GM21576 (cell line): ENCODE data around the gene POLD2.
"Not testable (repeated sequence)": the region's sequence is repeated elsewhere in the genome, so short reads cannot be mapped to it uniquely, and the experiment has no call there.

Source experiments
- ATAC-seq: cut with Tn5 transposase; IDR thresholded peaks from one replicate; pipeline ENCODE4 v1.9.1; 2021; ENCODE audit warnings: mild to moderate bottlenecking, moderate library complexity; ENCODE audit not compliant: unreplicated experiment

POLD2 gene

DNA sequence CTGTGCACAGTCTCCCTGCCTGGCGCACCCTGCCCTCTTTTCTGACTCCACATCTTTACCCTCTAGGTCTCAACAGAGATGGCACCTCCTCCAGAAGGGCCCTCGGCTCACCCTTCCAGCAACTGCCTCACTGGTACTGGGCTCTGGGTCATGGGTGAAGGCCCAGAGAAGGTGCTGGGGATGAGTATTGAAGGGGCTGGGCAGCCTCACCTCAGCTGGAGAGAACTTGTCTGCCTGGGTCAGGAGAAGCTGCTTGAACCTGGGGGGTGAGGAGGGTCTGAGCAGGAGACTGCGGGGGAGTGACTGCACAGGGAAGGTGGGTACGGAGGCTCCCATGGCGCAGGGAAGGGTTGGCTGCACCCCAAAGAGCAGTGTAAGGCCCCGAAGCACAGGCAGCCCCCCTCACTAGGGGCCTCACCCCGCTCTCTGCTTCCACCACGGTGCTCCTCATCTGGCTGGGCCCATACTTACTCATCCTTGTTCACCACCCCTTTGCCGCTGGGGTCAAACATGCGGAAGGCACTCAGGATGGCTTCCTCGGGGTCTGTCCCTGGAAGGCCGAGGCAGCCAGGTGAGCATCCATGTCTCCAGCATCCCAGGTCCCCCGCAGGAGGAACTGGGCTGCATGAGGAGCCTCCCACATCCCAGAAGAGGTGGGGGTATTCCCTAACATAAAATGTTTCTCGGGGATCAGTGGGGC, 16.1 kb upstream of the POLD2 start:
- ATAC-seq: no peak

DNA sequence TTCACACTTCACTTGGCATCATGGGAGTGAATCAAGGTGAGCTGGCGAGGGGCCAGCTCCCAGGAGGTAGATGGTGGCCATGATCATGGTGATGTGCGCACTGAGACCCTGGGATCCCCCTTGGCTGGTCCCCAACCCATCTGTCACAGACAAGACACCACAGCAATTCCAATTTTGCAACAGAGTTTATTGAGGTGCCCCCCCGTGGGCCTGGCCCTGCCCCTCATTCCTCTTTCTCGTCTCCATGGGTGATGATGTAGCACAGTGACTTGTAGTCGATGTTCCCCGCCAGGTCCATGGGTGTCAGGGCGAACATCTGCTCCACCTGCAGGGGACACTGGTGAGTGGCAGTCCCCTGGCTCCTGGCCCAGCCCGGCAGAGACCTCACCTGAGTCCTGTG, 15.3 kb upstream of the POLD2 start:
- no peak for ATAC-seq

DNA sequence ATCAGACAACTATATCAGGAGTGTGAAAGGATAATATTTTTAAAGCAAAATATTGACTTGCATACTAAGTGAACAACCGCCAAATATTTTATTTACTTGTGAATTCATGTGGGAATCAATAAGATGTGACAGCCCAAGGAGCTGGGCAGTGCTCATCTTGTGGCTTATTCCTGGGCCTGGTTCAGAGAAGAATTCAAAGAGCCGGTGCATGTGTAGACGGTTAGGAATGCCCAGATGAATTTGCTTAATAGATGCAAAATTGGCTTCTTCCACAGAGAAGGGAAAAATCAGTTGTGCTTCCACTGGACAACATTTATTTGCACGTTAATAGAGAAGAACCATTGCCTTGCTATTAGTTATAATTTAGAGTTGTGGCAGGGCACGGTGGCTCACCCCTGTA, 13.4 kb upstream of the POLD2 start:
- ATAC-seq: no peak

DNA sequence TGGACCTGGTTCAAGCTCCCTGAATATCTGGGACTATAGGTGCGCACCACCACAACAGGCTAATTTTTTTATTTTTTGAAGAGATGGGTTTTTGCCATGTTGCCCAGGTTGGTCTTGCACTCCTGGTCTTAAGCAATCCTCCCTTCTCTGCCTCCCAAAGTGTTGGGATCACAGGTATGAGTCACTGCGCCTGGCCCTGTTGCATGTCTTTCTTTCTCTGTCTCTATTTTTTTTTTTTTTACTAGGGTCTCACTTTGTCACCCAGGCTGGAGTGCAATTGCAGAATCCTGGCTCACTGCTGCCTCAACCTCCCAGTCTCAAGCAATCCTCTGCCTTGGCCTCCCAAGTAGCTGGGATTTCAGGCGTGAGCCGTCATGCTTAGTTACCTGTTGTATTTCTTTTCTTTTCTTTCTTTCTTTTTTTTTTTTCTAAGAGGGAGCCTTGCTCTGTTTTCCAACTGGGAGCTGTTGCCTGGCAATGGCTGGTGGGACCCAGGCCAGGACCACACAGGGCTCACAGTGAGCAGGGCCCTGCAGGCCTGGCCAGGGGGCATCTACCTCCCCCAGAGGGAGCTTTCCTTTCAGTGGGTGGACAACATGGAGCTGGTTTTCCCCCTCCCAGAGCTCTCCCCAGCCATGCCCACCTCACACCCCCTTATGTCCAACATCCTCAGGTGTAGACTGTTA, 11.7 kb upstream of the POLD2 start:
- no peak for ATAC-seq

DNA sequence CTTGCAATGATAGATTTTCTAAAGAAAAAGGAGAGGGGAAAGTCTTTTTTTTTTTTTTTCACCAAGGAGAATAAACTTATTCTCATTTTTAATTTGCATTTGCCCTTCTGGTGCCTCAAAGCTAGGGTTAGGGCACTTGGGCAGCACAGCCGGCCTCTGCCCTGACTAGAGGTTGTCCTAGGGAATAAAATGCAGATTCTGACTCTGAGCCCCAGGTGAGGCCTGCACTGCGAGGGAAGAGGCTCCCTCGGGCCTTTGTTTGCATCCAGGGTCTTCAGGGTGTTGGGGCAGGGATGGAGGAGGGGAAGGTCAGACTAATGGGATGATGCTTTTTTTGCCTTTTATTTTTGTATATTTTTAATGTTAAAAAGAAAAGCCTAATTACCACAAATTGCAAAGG, 9.9 kb upstream of the POLD2 start:
- ATAC-seq: no peak

DNA sequence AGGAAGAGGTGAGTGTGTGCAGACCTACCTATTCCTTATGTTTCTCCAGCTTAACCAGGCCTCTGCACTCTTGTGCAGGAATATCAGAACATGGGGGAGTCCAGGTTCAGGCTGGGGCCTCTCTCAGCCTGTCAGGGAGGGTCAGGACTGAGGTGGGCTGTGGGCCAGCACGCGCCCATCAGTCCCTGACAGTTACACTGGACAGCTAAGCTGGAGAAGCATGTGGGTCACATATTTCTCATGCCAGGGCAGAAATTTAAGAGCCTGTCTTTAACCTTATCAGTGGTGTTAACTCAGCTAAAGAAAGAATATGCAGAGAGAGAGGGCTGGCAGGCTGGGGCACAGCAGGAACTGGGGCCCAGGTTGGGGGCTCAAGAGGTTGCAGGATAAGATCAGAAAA, 8.7 kb upstream of the POLD2 start:
- ATAC-seq: no peak

DNA sequence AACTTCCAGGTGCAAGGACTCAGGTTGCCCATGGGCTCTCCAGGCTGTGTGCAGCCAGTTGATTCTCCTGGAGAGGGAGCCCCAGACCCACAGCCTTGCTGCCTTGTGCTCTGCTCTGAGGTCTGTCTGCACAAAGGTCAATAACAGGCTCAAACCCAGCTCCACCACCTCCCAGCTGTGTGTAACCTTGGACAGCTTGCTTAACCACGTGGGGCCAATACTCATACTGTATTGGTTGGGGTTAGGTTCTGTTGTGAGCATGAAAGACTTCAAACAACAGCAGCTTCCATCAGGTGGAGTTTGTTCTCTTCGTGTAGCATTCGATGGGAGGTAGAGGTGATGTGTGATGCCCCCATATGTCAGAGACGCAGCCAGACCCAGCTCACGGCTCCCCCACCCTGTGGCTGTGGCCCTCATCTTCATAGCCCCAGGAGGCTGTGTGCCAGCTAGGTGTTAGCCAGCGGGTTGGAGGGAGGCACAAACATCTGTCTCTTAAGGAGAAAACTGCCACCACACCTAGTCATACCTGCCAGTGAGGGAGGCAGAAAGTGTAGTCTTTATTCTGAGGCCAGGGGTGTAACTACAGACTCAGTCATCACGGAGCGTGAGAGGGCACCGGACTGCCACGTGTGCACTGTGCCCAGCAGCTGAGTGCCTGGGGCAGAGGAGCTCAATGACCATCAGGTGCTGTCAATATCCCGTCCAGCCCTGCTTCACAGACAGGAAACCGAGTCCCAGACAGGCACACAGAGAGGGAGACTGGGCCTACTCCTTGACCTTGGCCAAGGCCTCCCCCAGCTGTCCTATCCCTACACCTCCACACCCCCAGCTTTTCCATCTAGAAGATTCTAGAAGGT, 8.1 kb upstream of the POLD2 start:
- ATAC-seq: no peak

DNA sequence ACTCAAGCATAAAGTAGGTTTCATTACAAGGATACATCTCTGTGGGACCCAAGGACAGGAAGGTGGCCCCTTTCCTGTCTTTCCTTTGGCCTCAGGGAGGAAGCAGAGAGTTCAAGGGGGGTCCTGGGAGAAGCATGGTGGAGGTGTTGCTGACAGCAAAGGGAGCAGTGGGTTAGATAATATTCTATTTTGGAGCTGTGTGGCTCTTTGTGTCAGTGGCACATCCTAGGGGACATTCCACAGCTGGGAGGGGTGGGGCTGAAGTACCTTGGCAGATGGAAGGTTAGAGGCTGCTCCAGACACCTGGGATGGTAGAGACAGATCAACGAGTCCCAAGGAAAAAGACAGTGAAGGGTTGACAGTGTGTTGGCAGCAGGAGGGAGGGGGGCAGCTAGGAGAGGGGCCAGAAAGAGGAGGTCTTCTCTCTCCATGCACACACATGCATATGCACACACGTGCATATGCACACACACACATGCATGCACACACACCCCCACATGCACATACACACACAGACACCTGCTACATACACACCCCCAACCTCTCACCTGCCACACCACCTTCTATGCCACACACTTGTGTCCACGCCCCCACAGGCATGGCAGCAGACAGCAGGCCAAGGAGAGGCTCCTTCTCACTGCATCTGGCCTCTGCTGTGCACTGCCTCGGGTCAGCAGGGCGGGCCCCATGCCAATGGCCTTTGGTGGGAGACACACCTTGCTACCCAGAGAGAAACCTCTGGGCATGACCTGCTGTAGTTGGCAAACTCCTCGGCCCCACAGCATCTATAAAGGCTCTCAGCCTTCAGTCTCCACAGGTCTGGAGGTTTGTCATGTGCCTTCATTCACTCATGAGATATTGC, 5.6 kb upstream of the POLD2 start:
- no peak for ATAC-seq

DNA sequence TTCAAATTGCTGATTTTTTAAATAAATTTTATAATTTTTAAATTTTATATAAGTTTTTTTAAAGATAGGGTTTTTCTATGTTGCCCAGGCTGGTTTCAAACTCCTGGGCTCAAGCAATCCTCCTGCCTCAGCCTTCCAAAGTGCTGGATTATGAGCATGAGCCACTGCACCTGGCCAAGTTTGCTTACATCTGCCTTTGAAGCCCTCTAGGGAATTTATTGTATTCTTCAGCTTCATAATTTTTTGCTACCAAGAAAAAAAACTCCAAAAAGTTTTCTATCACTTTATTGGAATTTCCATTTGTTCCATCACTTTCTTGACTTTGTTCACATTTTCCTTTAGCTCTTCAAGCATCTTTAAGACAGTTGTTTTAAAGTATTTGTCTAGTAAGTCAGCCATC, 3.8 kb upstream of the POLD2 start:
- no peak for ATAC-seq

DNA sequence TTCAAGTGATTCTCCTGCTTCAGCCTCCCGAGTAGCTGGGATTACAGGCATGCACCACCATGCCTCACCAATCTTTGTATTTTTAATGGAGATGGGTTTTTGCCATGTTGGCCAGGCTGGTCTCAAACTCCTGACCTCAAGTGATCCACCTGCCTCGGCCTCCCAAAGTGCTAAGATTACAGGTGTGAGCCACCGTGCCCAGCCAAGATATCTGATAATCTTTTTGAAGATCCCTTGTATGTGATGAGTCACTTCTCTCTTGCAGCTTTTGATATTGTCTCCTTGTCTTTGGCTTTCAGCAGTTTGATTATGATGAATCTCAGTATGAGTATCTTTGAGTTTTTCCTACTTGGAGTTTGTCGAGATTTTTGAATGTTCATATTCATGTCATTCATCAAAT, 3.2 kb upstream of the POLD2 start:
- ATAC-seq: not testable (repeated sequence)

DNA sequence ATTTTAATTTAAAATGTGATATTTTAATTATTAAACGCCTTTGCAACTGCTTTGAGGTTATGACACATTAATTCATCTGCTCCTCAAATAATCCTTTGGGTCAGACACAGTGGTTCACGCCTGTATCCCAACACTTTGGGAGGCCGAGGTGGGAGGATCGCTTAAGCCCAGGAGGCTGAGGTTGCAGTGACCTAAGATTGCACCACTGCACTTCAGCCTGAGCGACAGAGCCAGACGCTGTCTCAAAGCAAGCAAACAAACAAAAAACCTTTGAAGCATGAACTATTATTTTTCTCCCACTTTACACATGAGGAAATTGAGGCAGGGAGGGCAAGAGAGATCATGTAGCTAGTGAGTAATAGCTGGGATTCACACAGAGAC, 1.5 kb upstream of the POLD2 start:
- no peak for ATAC-seq

DNA sequence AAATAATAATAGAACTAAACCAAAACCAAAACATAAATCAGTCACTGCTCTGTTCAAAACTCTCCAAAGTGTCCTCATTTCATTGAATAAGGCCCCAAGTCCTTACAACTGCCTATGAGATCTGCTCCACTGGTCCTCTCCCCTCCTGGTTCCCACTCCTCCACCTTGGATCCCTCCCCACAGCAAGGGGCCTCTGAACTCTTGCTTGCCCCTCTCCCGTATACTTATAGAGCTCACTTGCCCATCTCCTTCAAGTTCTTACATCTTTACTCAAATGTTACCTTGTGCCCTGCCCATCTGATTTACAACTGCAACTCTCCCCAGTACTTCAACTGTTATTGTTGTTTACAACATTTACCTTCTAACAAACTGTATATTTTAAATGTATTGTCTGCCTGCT, 819 bp downstream of the POLD2 start:
- no peak for ATAC-seq

DNA sequence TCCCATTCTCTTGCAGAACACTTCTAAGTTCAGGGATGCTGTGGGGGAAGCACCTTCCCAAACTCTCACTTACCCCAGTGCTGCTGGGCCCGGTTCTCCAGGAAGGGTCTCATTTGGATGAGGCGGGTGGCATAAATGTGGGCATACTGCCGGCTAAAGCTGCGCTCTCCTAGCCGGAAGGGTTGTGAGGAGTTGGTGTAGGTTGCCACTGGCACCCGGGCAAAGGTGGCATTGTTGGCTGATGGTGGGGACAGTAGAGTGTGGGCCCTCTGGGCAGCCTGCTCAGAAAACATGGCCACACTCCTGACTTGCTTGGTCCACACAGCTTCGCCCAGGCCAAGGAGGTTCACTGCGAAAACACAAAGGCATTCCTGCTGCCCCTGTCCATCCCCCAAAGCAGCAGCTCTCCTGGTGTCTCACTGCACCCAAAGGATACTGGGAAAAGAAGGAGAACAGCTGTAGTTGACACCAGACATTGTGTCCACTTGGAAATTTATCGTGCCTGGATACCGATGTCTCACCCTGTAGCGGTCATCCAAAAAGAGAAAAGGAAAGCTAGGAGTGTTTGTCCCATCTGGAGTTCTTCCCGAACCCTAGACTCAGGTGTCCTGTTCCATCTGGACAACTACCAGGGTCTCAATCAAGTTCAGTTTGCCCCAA, 1.5 kb downstream of the POLD2 start:
- no peak for ATAC-seq

DNA sequence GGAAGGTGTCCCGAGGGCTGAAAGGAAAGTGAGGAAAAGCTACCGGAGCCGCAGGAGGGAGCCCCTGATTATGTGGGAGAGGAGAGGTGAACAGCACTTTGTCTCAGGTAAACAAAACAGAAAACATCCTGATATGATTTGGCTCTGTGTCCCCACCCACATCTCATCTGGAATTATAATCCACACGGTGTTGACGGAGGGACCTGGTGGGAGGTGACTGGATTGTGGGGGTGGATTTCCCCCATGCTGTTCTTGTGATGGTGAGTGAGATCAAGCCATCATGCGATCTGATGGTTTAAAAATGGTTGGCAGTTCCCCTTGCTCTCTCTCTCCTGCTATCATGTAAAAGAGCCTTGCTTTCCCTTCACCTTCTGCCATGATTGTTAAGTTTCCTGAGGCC, 3.0 kb downstream of the POLD2 start:
- ATAC-seq: no peak

DNA sequence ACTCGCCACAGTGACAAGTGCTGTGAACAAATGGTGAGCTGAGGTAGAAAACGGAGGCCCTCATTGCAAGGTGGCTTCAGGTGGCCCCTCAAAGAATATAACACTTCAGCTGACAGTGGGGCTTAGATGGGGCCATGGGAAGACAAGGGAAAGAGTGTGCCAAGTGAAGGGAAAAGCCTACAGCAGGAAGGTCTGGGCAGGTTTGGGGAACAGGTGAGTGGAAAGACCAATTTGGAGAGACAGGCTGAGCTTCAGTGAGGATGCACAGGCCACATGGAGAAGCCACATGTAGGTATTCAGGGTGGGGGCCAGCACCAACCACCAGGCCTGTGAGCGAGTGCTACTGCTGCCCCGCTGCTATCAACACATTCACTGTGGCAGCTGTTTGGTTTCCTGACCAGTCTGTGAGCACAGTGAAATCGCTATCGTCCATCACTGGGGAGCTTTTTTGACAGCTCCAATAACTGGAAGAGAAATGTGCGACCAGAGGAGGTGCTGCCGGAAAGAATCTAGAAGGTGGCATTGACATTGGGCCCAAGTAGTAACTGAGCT, 3.4 kb downstream of the POLD2 start:
- no peak for ATAC-seq

DNA sequence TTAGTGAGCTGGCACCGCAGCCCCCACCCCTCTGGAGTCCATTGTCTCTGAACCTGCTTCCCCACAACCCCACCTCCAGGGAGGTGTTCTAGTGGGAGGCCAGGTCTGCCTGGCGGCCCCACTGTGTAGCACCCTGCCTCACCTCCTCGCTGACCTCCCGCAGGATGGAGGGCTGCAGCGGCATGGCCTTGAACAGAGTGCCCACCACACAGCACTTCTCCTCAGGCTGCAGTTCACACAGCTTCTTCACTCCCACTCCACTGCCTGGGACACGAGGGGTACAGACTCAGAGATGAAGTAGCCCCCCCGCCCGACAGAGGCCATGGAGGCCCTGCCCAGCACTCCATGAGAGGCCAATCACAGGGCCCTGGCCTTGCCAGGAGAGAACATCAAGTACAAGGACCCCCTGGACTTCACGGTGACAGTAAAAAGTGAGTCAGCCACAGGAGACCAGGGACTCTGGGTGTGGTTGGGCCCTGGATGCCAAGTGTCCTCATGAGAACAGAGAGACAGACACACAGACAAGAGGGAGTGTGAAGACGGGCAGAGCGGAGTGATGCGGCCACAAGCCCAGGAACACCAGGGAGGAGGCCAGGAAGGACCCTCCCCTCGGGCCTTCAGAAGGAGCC, 5.4 kb downstream of the POLD2 start:
- ATAC-seq: no peak

DNA sequence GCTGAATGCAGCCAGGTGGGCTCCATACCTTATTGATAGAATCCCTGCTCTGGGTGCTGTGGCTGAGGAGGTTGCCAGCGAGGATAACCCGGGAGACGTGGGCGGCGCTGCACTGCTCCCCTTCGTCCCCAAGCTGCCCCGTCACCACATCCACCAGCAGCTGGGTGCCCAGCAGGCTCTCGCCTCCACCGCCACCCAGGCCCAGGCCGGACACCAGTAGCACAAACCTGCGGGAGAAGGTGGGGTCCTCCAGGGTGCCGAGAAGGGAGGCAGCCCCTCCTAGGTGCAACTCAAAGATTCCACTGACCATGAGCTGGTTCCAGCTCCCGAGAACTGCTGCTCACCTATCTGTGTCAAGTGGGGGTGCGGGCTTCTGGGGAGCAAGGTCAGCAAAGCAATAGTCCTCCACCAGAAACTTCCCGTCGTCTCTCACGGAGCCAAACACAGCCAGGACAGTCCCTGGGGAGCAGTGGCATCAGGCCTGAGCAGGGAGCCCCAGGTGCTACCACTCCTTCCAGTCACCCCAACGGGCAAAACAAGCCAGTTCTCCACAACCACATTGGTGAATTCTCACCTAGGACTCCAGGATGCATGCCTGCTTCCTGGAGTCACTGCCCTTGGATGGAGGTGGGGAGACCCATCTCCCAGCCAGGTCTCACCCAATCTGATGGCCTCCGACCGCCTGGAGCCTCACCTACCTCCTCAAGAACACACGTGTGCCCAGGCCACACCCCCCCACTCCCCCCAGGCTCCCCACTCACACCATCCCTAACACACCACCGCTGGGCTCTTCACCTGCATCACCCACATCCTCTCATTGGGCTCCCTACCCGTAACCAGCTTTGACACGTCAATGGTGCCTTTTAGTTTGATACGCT, 6.3 kb downstream of the POLD2 start:
- no peak for ATAC-seq

DNA sequence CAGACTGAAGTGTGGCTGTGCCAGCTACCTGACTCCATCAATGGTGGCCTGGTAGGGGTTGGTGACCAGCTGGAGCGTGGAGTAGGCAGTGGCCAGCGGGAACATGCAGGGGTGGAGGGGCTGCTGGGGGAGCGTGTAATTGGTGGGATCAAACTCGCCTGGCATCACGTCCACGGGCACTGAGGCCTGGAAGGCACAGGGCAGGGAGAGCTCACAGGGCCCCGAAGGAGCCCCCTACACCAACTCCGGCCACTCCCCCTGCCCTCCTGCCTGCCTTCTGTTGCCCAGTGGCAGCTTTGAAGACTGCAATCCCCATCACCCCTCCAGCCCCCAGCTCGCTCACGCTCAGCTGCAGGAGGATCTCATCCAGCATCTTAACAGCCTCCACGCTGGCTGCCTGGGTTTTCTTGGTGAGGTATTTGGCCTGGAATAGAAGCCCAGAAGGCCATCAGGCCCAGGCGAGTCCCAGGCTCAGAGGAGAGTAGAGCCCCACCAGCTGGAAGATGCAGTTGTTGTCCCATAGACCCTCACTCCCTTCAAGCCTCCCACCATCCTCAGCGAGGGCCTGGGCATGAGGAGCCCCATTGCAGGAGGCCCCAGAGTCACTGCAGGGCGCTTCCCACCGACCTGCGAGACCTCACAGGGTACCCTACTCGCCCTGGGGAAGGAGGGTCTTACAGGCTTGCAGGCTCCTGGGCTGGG, 7.1 kb downstream of the POLD2 start:
- ATAC-seq: no peak
